GM10266 (cell line): ENCODE measurements around the gene MED25.

ENCODE experiments used
- DNase-seq: peaks from one replicate; pipeline ENCODE4 v3.0.0; 2012; ENCODE audit errors: extremely low spot score
- CTCF ChIP-seq: IDR thresholded peaks from 2 replicates; pipeline ENCODE4 v1.5.1; 2012; ENCODE audit warnings: mild to moderate bottlenecking, low read depth; ENCODE audit not compliant: control insufficient read depth, insufficient read depth; ENCODE audit errors: missing control alignments

Gene MED25

GRCh38 chr19:49879243-49879963 lies 61.3 kb downstream of the MED25 start:
- DNase-seq, result no peak

GRCh38 chr19:49880162-49880869 lies 62.2 kb downstream of the MED25 start:
- DNase-seq, result no peak
- TF ChIP-seq CTCF, result no peak

More at GRCh38 chr19:49879243-49879963, 61.3 kb downstream of the MED25 start:
- no peak for TF ChIP-seq CTCF

GRCh38 chr19:49881186-49881585 lies 63.1 kb downstream of the MED25 start:
- TF ChIP-seq CTCF, result no peak
- DNase-seq, result no peak

GRCh38 chr19:49881672-49882394 lies 63.7 kb downstream of the MED25 start:
- DNase-seq, result no peak
- TF ChIP-seq CTCF, result no peak

GRCh38 chr19:49882643-49883042 lies 64.6 kb downstream of the MED25 start:
- no peak for DNase-seq
- no peak for TF ChIP-seq CTCF

GRCh38 chr19:49883094-49883493 lies 65.0 kb downstream of the MED25 start:
- DNase-seq, result no peak
- no peak for TF ChIP-seq CTCF

GRCh38 chr19:49884109-49884508 lies 66.0 kb downstream of the MED25 start:
- no peak for TF ChIP-seq CTCF
- no peak for DNase-seq
